ENCODE results near the gene ARL5B. TPM values are rescaled to one million over a fixed set of nuclear protein-coding genes. Genes with fewer than 3 reads are reported as not detected.
A peak's percentile ranks its signal among the peaks of the same experiment; 100 is the strongest.

Gene ARL5B
- total RNA-seq (10 to 100 TPM in 1 of 9 donors, 1 to 10 TPM in 8; 4.7 to 10.2 (median 6.9) TPM), polyA plus RNA-seq (1 to 10 TPM; 1.9 to 6.5 TPM)
- long read RNA-seq, donor 1, full-length matches to known transcripts, result 7 of 7 reads
- long read RNA-seq, donor 1, partial matches to known transcripts, result 0 of 7 reads
- long read RNA-seq, donor 1, other reads (novel, unspliced or antisense), result 0 of 7 reads
- long read RNA-seq, donor 2, full-length matches to known transcripts, result 4 of 7 reads
- long read RNA-seq, donor 2, partial matches to known transcripts, result 0 of 7 reads
- long read RNA-seq, donor 2, other reads (novel, unspliced or antisense), result 3 of 7 reads
- long read RNA-seq, donor 3, full-length matches to known transcripts, result 5 of 5 reads
- long read RNA-seq, donor 3, partial matches to known transcripts, result 0 of 5 reads
- long read RNA-seq, donor 3, other reads (novel, unspliced or antisense), result 0 of 5 reads

GRCh38 chr10:18659125-18659818 is at the start of gene ARL5B:
ARL5B (plus strand) TSS chr10:18659431; CDS start chr10:18659638, 207 bp downstream.
- peak within 1 kb of the TSS; percentile 74 to 99 (median 93) for H3K27ac ChIP-seq
- peak within 1 kb of the TSS; percentile 61 to 99 (median 92) for H3K4me3 ChIP-seq
- peak; percentile 99 to 100 (median 99) for ATAC-seq
- H3K4me1 ChIP-seq, result peaks cover 3 to 35% (median 26%) of the 10 kb centered on the region in 12 donors
- no peaks in the 10 kb centered on the region for H3K9me3 ChIP-seq
- TF ChIP-seq CTCF (IDR thresholded peaks at IDR 0.05) (no peak), POLR2A (IDR thresholded peaks at IDR 0.05) (peak; percentile 16 to 68)
- no peaks in the 10 kb centered on the region for H3K27me3 ChIP-seq
- peaks cover 0 to 7% (median 0%) of the 10 kb centered on the region in 9 donors for H3K36me3 ChIP-seq
- peak; percentile 99 for DNase-seq
- intact Hi-C loops (cut with DNase I), result loop anchor here in 2 of 10 donors (5.0 to 10.0 kb wide), 3 partner anchors 114 to 317 kb away; no protein-coding TSS in a partner anchor
- 0 to 1% (median 0%) methylated on average over 48 to 72 of the region's 72 CpGs for WGBS, 4 donors

- TF ChIP-seq POLR2A (IDR thresholded peaks at IDR 0.05) (no peak), CTCF (IDR thresholded peaks at IDR 0.05) (no peak)
- no peak for DNase-seq
- WGBS, 4 donors, result 74 to 89% (median 84%) methylated on average over 3 of the region's 3 CpGs
Measured at GRCh38 chr10:18610517-18610916, 48.7 kb upstream of the ARL5B start.

GRCh38 chr10:18611168-18611567 is 48.1 kb upstream of the ARL5B start:
- no peak for TF ChIP-seq POLR2A (IDR thresholded peaks at IDR 0.05)
- TF ChIP-seq CTCF (IDR thresholded peaks at IDR 0.05), result no peak
- no peak for DNase-seq
- no peak overlapping the region for H3K27ac ChIP-seq
- ATAC-seq, result no peak
- H3K4me1 ChIP-seq, result peaks cover 0 to 22% (median 0%) of the 10 kb centered on the region in 12 donors
- H3K36me3 ChIP-seq, result peaks cover 0 to 59% (median 21%) of the 10 kb centered on the region in 9 donors
- H3K27me3 ChIP-seq, result no peaks in the 10 kb centered on the region
- WGBS, 4 donors, result 94 to 98% (median 97%) methylated on average over 4 of the region's 4 CpGs
- no peaks in the 10 kb centered on the region for H3K9me3 ChIP-seq
- intact Hi-C loops (cut with DNase I), result no loop called here
- no peak overlapping the region for H3K4me3 ChIP-seq

More at GRCh38 chr10:18610517-18610916, 48.7 kb upstream of the ARL5B start:
- intact Hi-C loops (cut with DNase I), result no loop called here
- peaks cover 0 to 22% (median 0%) of the 10 kb centered on the region in 12 donors for H3K4me1 ChIP-seq
- no peaks in the 10 kb centered on the region for H3K27me3 ChIP-seq
- ATAC-seq, result peak in 3 of 4 donors; percentile 77 to 88 (median 83)
- H3K9me3 ChIP-seq, result no peaks in the 10 kb centered on the region
- H3K4me3 ChIP-seq, result no peak overlapping the region
- H3K36me3 ChIP-seq, result peaks cover 0 to 57% (median 21%) of the 10 kb centered on the region in 9 donors
- H3K27ac ChIP-seq, result peak overlapping the region in 3 of 12 donors; percentile 47 to 50 (median 50)

GRCh38 chr10:18615618-18616017 is 43.6 kb upstream of the ARL5B start:
- no peak overlapping the region for H3K4me3 ChIP-seq
- no peaks in the 10 kb centered on the region for H3K9me3 ChIP-seq
- TF ChIP-seq POLR2A (IDR thresholded peaks at IDR 0.05) (no peak), CTCF (IDR thresholded peaks at IDR 0.05) (no peak)
- ATAC-seq (no peak), DNase-seq (no peak)
- peaks cover 0 to 6% (median 0%) of the 10 kb centered on the region in 12 donors for H3K4me1 ChIP-seq
- H3K27me3 ChIP-seq, result no peaks in the 10 kb centered on the region
- intact Hi-C loops (cut with DNase I), result no loop called here
- WGBS, 4 donors, result 92 to 99% (median 95%) methylated on average over 4 of the region's 4 CpGs
- H3K27ac ChIP-seq, result no peak overlapping the region
- H3K36me3 ChIP-seq, result peaks cover 0 to 47% (median 21%) of the 10 kb centered on the region in 9 donors
